ENCODE measurements around the gene KIF1A. TPM values are rescaled to one million over a fixed set of nuclear protein-coding genes. Genes with fewer than 3 reads are reported as not detected.

The KIF1A gene, protein sequence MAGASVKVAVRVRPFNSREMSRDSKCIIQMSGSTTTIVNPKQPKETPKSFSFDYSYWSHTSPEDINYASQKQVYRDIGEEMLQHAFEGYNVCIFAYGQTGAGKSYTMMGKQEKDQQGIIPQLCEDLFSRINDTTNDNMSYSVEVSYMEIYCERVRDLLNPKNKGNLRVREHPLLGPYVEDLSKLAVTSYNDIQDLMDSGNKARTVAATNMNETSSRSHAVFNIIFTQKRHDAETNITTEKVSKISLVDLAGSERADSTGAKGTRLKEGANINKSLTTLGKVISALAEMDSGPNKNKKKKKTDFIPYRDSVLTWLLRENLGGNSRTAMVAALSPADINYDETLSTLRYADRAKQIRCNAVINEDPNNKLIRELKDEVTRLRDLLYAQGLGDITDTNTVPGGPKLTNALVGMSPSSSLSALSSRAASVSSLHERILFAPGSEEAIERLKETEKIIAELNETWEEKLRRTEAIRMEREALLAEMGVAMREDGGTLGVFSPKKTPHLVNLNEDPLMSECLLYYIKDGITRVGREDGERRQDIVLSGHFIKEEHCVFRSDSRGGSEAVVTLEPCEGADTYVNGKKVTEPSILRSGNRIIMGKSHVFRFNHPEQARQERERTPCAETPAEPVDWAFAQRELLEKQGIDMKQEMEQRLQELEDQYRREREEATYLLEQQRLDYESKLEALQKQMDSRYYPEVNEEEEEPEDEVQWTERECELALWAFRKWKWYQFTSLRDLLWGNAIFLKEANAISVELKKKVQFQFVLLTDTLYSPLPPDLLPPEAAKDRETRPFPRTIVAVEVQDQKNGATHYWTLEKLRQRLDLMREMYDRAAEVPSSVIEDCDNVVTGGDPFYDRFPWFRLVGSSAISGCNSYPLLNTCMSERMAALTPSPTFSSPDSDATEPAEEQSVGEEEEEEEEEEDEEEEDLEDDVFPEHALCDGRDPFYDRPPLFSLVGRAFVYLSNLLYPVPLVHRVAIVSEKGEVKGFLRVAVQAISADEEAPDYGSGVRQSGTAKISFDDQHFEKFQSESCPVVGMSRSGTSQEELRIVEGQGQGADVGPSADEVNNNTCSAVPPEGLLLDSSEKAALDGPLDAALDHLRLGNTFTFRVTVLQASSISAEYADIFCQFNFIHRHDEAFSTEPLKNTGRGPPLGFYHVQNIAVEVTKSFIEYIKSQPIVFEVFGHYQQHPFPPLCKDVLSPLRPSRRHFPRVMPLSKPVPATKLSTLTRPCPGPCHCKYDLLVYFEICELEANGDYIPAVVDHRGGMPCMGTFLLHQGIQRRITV (N-terminal part only)
- total RNA-seq (2022) (280 and 298 TPM in 2 replicates), Bru-seq, nascent RNA (percentile 73 among the genes with signal in this experiment), BruChase-seq, experiment 1, labeled RNA remaining after a 6-hour chase (percentile 92 among the genes with signal in this experiment), BruChase-seq, experiment 2, labeled RNA remaining after a 2-hour chase (percentile 86 among the genes with signal in this experiment)
- long read RNA-seq, partial matches to known transcripts, result 21 of 86 reads
- long read RNA-seq, other reads (novel, unspliced or antisense), result 65 of 86 reads

DNA sequence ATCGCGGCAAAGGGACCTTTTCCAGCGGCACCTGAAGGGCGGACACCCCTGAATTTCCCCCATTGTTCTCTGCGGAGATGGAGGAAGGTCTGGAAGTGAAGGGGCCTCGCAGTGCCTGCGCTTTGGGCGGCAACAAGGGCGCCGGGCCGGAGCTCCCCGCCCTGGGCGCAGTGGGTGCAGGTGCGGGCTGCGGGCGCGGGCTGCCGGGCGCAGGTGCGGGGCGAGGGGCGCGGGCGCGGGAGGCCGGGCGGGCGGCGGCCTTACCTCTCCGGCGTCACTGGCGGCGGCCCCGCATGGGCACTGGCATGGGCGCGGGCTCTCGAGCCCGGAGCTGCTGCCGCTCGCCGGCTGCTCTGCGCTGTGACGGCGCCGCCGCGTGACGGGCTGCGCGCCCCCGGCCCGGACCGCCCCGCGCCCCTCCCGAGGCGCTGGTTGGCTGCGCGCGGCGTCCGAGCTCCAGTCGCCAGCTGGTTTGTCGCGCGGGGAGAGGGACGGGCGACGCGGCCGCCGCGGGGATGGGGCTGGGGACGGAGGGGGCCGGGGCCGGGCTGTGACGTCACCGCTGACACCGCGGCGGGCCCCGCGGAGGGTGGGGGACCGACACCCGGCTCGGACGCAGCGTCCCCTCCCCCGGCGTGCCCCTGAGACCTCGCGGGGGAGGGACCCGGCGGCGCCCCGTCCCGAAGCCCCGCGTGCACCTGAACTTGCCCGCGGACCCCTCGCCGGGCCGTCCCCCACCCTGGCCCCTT lies at the start of gene KIF1A:
Gene KIF1A (minus strand): TSS at position 362 of the 749 bp plus-strand sequence. CDS start 22,467 bp downstream, outside the sequence.
- peak; percentile 89 for DNase-seq
- TF ChIP-seq, protein P1, sequence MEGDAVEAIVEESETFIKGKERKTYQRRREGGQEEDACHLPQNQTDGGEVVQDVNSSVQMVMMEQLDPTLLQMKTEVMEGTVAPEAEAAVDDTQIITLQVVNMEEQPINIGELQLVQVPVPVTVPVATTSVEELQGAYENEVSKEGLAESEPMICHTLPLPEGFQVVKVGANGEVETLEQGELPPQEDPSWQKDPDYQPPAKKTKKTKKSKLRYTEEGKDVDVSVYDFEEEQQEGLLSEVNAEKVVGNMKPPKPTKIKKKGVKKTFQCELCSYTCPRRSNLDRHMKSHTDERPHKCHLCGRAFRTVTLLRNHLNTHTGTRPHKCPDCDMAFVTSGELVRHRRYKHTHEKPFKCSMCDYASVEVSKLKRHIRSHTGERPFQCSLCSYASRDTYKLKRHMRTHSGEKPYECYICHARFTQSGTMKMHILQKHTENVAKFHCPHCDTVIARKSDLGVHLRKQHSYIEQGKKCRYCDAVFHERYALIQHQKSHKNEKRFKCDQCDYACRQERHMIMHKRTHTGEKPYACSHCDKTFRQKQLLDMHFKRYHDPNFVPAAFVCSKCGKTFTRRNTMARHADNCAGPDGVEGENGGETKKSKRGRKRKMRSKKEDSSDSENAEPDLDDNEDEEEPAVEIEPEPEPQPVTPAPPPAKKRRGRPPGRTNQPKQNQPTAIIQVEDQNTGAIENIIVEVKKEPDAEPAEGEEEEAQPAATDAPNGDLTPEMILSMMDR (IDR thresholded peaks at IDR 0.05; ENCODE audit: unreplicated experiment), result no peak
- no peaks in the 10 kb centered on the region for H3K9me3 Mint-ChIP-seq (ENCODE audit: low read depth, unreplicated experiment)
- peaks cover 52% of the 10 kb centered on the region for H3K36me3 Mint-ChIP-seq (ENCODE audit: insufficient read depth, unreplicated experiment)
- intact Hi-C loops (cut with micrococcal nuclease; ENCODE audit: unreplicated experiment), result no loop called here
- H3K4me3 Mint-ChIP-seq (ENCODE audit: low read depth, unreplicated experiment), result peak within 1 kb of the TSS; percentile 92
- H3K27ac Mint-ChIP-seq (ENCODE audit: unreplicated experiment), result peak within 1 kb of the TSS; percentile 89
- no TSS peak for BruUV-seq (replicated peaks)
- CTCF ChIA-PET, result interaction anchor here (0.6 to 0.7 kb wide), 3 partner anchors 48 to 875 kb away, joined by 3 to 4 read pairs (median 4); no protein-coding TSS in a partner anchor
- H3K4me1 Mint-ChIP-seq (ENCODE audit: low read depth, unreplicated experiment), result peaks cover 27% of the 10 kb centered on the region
- H3K27me3 Mint-ChIP-seq (ENCODE audit: unreplicated experiment), result peaks cover 54% of the 10 kb centered on the region

DNA sequence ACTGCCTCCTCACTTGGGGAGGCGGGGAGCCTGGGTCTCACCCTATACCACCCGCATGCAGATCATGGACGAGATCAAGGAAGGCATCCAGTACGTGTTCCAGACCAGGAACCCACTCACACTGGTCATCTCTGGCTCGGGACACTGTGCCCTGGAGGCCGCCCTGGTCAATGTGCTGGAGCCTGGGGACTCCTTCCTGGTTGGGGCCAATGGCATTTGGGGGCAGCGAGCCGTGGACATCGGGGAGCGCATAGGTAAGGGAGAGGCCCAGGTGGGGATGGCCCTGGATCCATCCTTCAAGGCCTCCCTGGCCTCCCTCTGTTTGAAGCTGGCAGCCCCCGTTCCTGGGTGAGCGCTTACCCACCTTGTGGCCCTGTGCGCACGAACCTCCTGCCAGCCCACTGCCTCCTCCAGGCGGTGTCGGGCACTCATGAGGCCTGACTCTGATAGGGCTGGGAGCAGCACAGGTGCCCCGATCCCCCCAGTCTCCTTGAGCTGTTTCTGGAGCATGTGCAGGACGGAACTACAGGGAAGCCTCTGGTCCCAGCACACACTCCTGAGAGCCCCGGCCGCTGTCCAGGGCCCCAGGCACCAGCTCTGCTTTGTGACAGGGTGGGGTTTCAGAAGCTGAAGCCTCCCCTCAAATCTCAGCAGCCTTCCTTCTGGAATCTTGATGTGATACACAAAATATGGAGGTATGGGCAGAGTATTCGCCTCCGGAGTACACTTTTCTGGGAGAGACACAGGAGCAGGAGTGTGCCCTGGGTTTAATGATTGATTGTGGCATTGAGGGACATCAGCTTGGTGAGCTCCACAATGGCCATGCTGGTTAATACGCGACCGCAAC lies 49.3 kb upstream of the KIF1A start:
- H3K4me1 Mint-ChIP-seq (ENCODE audit: low read depth, unreplicated experiment), result peaks cover 4% of the 10 kb centered on the region
- no peak overlapping the region for H3K27ac Mint-ChIP-seq (ENCODE audit: unreplicated experiment)
- no peak overlapping the region for H3K4me3 Mint-ChIP-seq (ENCODE audit: low read depth, unreplicated experiment)
- H3K9me3 Mint-ChIP-seq (ENCODE audit: low read depth, unreplicated experiment), result no peaks in the 10 kb centered on the region
- intact Hi-C loops (cut with micrococcal nuclease; ENCODE audit: unreplicated experiment), result no loop called here
- H3K36me3 Mint-ChIP-seq (ENCODE audit: insufficient read depth, unreplicated experiment), result peaks cover 2% of the 10 kb centered on the region
- CTCF ChIA-PET, result no interaction called here
- BruUV-seq (replicated peaks), result no TSS peak
- no peak for DNase-seq
- H3K27me3 Mint-ChIP-seq (ENCODE audit: unreplicated experiment), result peaks cover 63% of the 10 kb centered on the region
- TF ChIP-seq, protein P1 (IDR thresholded peaks at IDR 0.05; ENCODE audit: unreplicated experiment), result no peak

DNA sequence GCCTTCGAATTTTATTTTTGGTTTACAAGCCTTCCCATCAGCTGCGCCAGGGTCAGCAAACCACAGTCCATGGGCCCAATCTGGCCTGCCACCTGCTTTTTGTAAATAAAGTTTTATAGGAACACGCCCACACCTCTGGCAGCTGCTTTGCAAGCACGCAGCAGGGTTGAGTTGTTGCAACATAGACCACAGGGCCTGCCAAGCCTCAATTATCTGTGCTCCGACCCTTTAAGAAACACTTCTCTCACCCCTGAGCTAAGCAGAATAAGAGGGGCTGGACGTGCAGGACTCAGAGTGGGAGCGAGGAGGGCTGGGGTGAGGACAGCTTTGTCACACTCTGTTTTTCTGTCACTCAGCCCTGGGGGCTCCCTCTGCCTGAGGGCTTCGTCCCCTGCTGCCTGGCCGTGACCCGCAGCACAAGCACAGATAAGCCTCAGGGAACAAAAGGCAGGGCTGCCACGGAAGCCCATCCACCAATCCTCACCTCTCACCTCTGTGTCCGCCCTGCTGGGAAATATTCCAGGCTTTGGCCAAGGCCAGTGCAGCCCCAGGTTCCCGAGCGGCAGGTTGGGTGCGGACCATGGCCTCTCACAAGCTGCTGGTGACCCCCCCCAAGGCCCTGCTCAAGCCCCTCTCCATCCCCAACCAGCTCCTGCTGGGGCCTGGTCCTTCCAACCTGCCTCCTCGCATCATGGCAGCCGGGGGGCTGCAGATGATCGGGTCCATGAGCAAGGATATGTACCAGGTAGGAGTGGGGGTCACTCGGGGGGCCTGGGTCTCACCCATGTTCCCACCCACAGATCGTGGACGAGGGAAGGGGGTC lies 48.5 kb upstream of the KIF1A start, which contains the start of gene AGXT:
Gene AGXT (plus strand): TSS at position 539 of the 823 bp plus-strand sequence. CDS start 42 bp downstream, at position 581.
- H3K27me3 Mint-ChIP-seq (ENCODE audit: unreplicated experiment), result peaks cover 71% of the 10 kb centered on the region
- no peak within 1 kb of the TSS for H3K27ac Mint-ChIP-seq (ENCODE audit: unreplicated experiment)
- CTCF ChIA-PET, result no interaction called here
- H3K4me3 Mint-ChIP-seq (ENCODE audit: low read depth, unreplicated experiment), result no peak within 1 kb of the TSS
- intact Hi-C loops (cut with micrococcal nuclease; ENCODE audit: unreplicated experiment), result no loop called here
- H3K9me3 Mint-ChIP-seq (ENCODE audit: low read depth, unreplicated experiment), result no peaks in the 10 kb centered on the region
- H3K36me3 Mint-ChIP-seq (ENCODE audit: insufficient read depth, unreplicated experiment), result no peaks in the 10 kb centered on the region
- H3K4me1 Mint-ChIP-seq (ENCODE audit: low read depth, unreplicated experiment), result no peaks in the 10 kb centered on the region
- DNase-seq, result no peak
- TF ChIP-seq, protein P1 (IDR thresholded peaks at IDR 0.05; ENCODE audit: unreplicated experiment), result no peak
- no TSS peak for BruUV-seq (replicated peaks)
